OCI-LY7 (cell line): ENCODE results near the gene NIF3L1. TPM values are rescaled to one million over a fixed set of nuclear protein-coding genes. Genes with fewer than 3 reads are reported as not detected.

Experiments
- Bru-seq: library from RNA; stranded (reverse); fragments of 400-500 nt; gene quantifications from one replicate; lab custom pipeline; 2021; lab: Mats Ljungman, UMichigan
- BruChase-seq, 2 experiments: library from RNA; stranded (reverse); fragments of 400-500 nt; gene quantifications; one replicate each; lab custom pipeline; 2021; lab: Mats Ljungman, UMichigan
- BruUV-seq: library from RNA; stranded (reverse); fragments of 400-500 nt; replicated peaks from 2 replicates; lab custom pipeline; 2021; lab: Mats Ljungman, UMichigan
- CTCF ChIA-PET: fragments of 300-600 bp; sonication (Branson Sonifier 250); formaldehyde crosslinking; loops from one replicate; lab custom pipeline; 2022; ENCODE audit warnings: antibody characterized with exemption; ENCODE audit not compliant: unreplicated experiment; lab: Charles Lee
- POLR2A ChIA-PET: fragments of 300-600 bp; sonication (Branson Sonifier 250); formaldehyde crosslinking; loops from one replicate; lab custom pipeline; 2022; ENCODE audit warnings: antibody characterized with exemption; lab: Charles Lee
- DNase-seq: peaks from one replicate; pipeline ENCODE4 v3.0.0-alpha.2; 2015; ENCODE audit warnings: low spot score
- H2AFZ ChIP-seq: fragments of 200-600 bp; sonication (generic), shearing (Covaris generic); 2 replicates; pipeline ENCODE4 v1.6.1; 2014; ENCODE audit warnings: mild to moderate bottlenecking, antibody characterized with exemption, low read length, moderate library complexity
- H3K27ac ChIP-seq: fragments of 200-600 bp; sonication (generic); 2 replicates; pipeline ENCODE4 v1.5.1; 2014; ENCODE audit warnings: mixed run types, low read depth, mild to moderate bottlenecking, moderate library complexity, low read length, inconsistent platforms; ENCODE audit not compliant: poor library complexity, severe bottlenecking
- H3K36me3 ChIP-seq: fragments of 200-600 bp; sonication (generic); 2 replicates; pipeline ENCODE4 v1.6.1; 2014; ENCODE audit warnings: mild to moderate bottlenecking, antibody characterized with exemption, low read length, moderate library complexity, mixed read lengths; ENCODE audit not compliant: insufficient read depth
- H3K4me1 ChIP-seq: fragments of 200-600 bp; sonication (generic); 2 replicates; pipeline ENCODE4 v1.5.1; 2014; ENCODE audit warnings: mild to moderate bottlenecking, low read length; ENCODE audit not compliant: insufficient read depth, poor library complexity, severe bottlenecking
- H3K4me2 ChIP-seq: fragments of 200-600 bp; sonication (generic); 2 replicates; pipeline ENCODE4 v1.6.1; 2014; ENCODE audit warnings: mild to moderate bottlenecking, low read length
- H3K4me3 ChIP-seq: fragments of 200-600 bp; sonication (generic); 2 replicates; pipeline ENCODE4 v1.5.1; 2014; ENCODE audit warnings: mild to moderate bottlenecking, low read depth, low read length; ENCODE audit not compliant: poor library complexity, severe bottlenecking
- H3K79me2 ChIP-seq: fragments of 200-600 bp; sonication (generic); 2 replicates; pipeline ENCODE4 v1.6.1; 2016; ENCODE audit warnings: low read depth, mild to moderate bottlenecking, low read length, moderate library complexity, mixed read lengths; ENCODE audit not compliant: insufficient read depth
- H3K9me2 ChIP-seq: fragments of 200-600 bp; sonication (generic); 2 replicates; pipeline ENCODE4 v1.6.1; 2016; ENCODE audit warnings: mild to moderate bottlenecking, low read length, mixed read lengths; ENCODE audit not compliant: insufficient read depth
- H3K9me3 ChIP-seq: fragments of 200-600 bp; sonication (generic); 2 replicates; pipeline ENCODE4 v1.6.1; 2014; ENCODE audit warnings: mild to moderate bottlenecking, mixed run types, low read length, mixed read lengths
- H4K20me1 ChIP-seq: fragments of 200-600 bp; sonication (generic); 2 replicates; pipeline ENCODE4 v1.6.1; 2014; ENCODE audit warnings: mild to moderate bottlenecking, antibody characterized with exemption, low read length, moderate library complexity, mixed read lengths; ENCODE audit not compliant: insufficient read depth
- EZH2phosphoT487 ChIP-seq: fragments of 200-600 bp; sonication (generic); IDR thresholded peaks from 2 replicates; pipeline ENCODE4 v1.6.1; 2018; ENCODE audit warnings: low read depth, borderline replicate concordance, mild to moderate bottlenecking, mixed run types, antibody characterized with exemption, low read length, moderate library complexity, mixed read lengths
- intact Hi-C: fragments of 100-400 bp; cut with micrococcal nuclease; formaldehyde crosslinking; loops from one replicate; pipeline ENCODE4 v1.10.0; 2022; ENCODE audit not compliant: unreplicated experiment
- long read RNA-seq: library from polyadenylated mRNA; stranded (forward); transcript quantifications from one replicate; pipeline ENCODE4 v2.0.0, GENCODE V29; 2022
- total RNA-seq, 2 experiments: library from RNA; depleted of rRNA in 1 of 2; stranded (reverse); fragments of >200 nt in 1 of 2; shearing (Covaris generic) in 1 of 2; gene quantifications; 2 replicates each; pipeline ENCODE4 v1.2.3, GENCODE V29; 2014 to 2022
- TF ChIP-seq, protein P1 (sequence below): fragments of 200-600 bp; sonication (generic); conservative IDR thresholded peaks from 2 replicates; pipeline ENCODE4 v1.5.1; 2014; ENCODE audit warnings: mild to moderate bottlenecking, antibody characterized with exemption, low read length, moderate library complexity, mixed read lengths

The NIF3L1 gene, protein sequence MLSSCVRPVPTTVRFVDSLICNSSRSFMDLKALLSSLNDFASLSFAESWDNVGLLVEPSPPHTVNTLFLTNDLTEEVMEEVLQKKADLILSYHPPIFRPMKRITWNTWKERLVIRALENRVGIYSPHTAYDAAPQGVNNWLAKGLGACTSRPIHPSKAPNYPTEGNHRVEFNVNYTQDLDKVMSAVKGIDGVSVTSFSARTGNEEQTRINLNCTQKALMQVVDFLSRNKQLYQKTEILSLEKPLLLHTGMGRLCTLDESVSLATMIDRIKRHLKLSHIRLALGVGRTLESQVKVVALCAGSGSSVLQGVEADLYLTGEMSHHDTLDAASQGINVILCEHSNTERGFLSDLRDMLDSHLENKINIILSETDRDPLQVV
- 37.5 and 68.4 TPM in 2 replicates for total RNA-seq (2014; rRNA removed; shearing (Covaris generic))
- total RNA-seq (2022): 57.4 and 60.4 TPM in 2 replicates
- percentile 85 among the genes with signal in this experiment for Bru-seq, nascent RNA
- BruChase-seq, experiment 1, labeled RNA remaining after a 6-hour chase: percentile 75 among the genes with signal in this experiment
- BruChase-seq, experiment 2, labeled RNA remaining after a 2-hour chase: percentile 88 among the genes with signal in this experiment
- long read RNA-seq, transcript NIF3L1-202 (7 exons, 1,680 nt): major isoform, 9 of 66 reads
- long read RNA-seq, transcript NIF3L1-201 (7 exons, 1,626 nt): major isoform, 9 of 66 reads
- long read RNA-seq, partial matches to known transcripts: 22 of 66 reads
- long read RNA-seq, other reads (novel, unspliced or antisense): 26 of 66 reads

DNA sequence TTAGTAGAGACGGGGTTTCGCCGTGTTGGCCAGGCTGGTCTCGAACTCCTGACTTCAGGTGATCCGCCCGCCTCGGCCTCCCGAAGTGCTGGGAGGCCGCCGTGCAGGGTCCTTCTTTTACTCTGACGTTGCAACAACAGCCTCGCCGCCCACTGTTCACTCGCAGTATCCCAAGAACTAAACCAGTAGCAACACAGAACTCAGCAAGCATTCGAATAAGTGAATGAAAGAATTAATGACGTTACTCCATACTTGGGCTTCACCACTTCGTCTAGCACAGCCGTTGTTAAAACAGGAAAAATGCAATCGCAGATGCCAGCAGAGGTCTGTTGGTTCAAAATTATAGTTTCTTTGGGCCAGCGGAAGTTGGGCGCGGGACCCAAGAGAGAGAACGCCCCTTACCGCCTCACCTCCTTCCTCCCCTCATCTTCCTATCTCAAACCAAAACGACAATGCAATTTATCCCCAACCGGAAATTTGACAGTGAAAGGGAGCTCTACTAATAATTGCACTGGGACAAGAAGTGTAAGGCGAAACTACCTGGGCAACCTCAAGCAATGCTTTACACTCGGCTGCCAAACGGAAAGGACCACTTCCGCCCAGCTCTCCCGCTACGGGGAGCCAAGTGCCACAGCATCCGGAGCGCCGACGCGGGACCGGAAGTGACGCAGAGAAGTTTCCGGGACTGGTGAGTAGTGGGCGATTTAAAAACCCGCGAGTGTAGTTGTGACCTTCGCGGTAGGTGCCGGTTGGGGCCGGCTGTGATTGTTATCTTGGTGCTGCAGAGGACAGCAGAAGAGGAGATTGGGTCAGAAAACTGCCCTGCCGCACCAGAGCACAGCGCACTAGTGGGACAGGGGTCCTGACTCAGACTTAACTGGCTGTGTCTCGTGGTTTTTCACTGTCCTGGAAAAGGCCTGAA, at the start of gene NIF3L1, which contains the start of gene PPIL3:
TSS of gene NIF3L1 (plus strand) at position 668 of the 922 bp plus-strand sequence. CDS start 2,573 bp downstream, outside the sequence.
TSS of gene PPIL3 (minus strand) at position 374 of the 922 bp plus-strand sequence. CDS start 1,462 bp downstream, outside the sequence.
- H3K27ac ChIP-seq: peak within 1 kb of the TSS; percentile 98
- ChIA-PET POLR2A (interaction anchor here (0.5 to 2.1 kb wide), 22 partner anchors 10 to 1591 kb away, joined by 3 to 22 read pairs (median 4); partner anchors contain the start of genes CLK1, HYCC2, NDUFB3 and ORC2), CTCF (no interaction called here)
- H3K9me2 ChIP-seq: no peaks in the 10 kb centered on the region
- TF ChIP-seq EZH2phosphoT487: no peak
- TF ChIP-seq, protein P1, sequence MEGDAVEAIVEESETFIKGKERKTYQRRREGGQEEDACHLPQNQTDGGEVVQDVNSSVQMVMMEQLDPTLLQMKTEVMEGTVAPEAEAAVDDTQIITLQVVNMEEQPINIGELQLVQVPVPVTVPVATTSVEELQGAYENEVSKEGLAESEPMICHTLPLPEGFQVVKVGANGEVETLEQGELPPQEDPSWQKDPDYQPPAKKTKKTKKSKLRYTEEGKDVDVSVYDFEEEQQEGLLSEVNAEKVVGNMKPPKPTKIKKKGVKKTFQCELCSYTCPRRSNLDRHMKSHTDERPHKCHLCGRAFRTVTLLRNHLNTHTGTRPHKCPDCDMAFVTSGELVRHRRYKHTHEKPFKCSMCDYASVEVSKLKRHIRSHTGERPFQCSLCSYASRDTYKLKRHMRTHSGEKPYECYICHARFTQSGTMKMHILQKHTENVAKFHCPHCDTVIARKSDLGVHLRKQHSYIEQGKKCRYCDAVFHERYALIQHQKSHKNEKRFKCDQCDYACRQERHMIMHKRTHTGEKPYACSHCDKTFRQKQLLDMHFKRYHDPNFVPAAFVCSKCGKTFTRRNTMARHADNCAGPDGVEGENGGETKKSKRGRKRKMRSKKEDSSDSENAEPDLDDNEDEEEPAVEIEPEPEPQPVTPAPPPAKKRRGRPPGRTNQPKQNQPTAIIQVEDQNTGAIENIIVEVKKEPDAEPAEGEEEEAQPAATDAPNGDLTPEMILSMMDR: peak; percentile 39; the same call in 1 of the 2 replicates
- peak; percentile 99 for DNase-seq
- H3K4me3 ChIP-seq: peak within 1 kb of the TSS; percentile 90
- peak within 1 kb of the TSS; percentile 78 for H3K4me2 ChIP-seq
- peaks cover 52% of the 10 kb centered on the region for H3K4me1 ChIP-seq
- H4K20me1 ChIP-seq: peaks cover 4% of the 10 kb centered on the region; the same call in 1 of the 2 replicates
- peaks cover 34% of the 10 kb centered on the region for H3K36me3 ChIP-seq
- peaks cover 69% of the 10 kb centered on the region for H3K79me2 ChIP-seq
- no TSS peak for BruUV-seq
- intact Hi-C loops: loop anchor here (1.0 to 10.0 kb wide), 5 partner anchors 25 to 374 kb away; partner anchors contain the start of genes CLK1 and KCTD18
- H2AFZ ChIP-seq: peak within 1 kb of the TSS; percentile 89
- no peaks in the 10 kb centered on the region for H3K9me3 ChIP-seq

DNA sequence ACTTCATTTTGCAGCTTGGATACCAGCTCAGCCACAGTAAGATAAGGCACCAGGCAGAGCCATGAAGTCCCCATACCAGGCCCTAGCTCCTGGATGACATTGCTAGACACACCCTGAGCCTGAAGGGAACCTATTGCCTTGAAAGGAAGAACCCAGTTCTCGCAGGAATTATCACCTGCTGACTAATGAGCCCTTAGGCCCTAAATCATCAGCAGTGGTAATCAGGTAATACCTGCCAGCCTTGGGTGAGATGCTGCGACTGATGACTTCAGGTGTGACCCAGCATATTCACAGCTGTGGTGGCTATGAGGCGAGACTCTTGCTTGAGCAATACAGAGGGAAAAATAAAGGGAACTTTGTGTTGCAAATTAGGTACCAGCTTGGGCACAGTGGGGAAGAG, 49.7 kb upstream of the NIF3L1 start:
- ChIA-PET CTCF (no interaction called here), POLR2A (interaction anchor here (0.8 kb wide), 1 partner anchor 33 kb away, joined by 3 read pairs; no protein-coding TSS in a partner anchor)
- Histone ChIP-seq H2AFZ (no peak overlapping the region), H3K27ac (no peak overlapping the region), H4K20me1 (no peaks in the 10 kb centered on the region), H3K4me3 (no peak overlapping the region), H3K4me1 (no peaks in the 10 kb centered on the region), H3K79me2 (no peaks in the 10 kb centered on the region), H3K4me2 (no peak overlapping the region), H3K9me2 (no peaks in the 10 kb centered on the region), H3K36me3 (no peaks in the 10 kb centered on the region), H3K9me3 (peaks cover 10% of the 10 kb centered on the region)
- TF ChIP-seq, protein P1: no peak
- no peak for TF ChIP-seq EZH2phosphoT487
- intact Hi-C loops: no loop called here
- DNase-seq: no peak
- BruUV-seq: no TSS peak
